GM12865 (cell line): Measurements from ENCODE around the gene FLNC.

Experiments used
- DNase-seq: peaks from one replicate; pipeline ENCODE4 v3.0.0; 2010; ENCODE audit warnings: low read depth
- H3K4me3 ChIP-seq: 2 replicates; pipeline ENCODE4 v1.5.1; 2011; ENCODE audit warnings: mild to moderate bottlenecking, low read depth, low read length, control low read depth
- TF ChIP-seq, protein P1 (sequence below): IDR thresholded peaks from 2 replicates; pipeline ENCODE4 v1.5.1; 2011; ENCODE audit warnings: low read length, control low read depth, low read depth, inconsistent platforms; ENCODE audit not compliant: insufficient read depth; ENCODE audit errors: missing control alignments

Gene FLNC

DNA sequence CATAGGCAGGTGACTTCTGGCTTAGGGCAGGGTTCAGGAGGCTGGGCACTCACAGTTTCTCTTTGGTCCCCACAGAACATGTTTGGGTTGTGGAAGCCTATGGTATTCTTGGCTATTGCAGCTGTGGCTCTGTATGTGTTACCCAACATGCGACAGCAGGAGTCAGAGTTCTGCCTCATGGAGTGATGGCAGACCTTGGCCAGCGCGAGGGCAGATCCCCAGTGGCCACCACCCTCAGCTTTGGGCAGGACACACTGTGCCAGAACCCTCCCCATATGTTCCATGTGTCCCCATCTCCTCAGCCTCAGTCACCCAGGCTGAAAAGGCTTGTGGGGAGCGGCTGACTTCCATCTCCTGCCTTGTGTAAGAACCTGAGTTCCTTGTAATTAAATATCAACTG, 8.5 kb upstream of the FLNC start:
- TF ChIP-seq, protein P1, sequence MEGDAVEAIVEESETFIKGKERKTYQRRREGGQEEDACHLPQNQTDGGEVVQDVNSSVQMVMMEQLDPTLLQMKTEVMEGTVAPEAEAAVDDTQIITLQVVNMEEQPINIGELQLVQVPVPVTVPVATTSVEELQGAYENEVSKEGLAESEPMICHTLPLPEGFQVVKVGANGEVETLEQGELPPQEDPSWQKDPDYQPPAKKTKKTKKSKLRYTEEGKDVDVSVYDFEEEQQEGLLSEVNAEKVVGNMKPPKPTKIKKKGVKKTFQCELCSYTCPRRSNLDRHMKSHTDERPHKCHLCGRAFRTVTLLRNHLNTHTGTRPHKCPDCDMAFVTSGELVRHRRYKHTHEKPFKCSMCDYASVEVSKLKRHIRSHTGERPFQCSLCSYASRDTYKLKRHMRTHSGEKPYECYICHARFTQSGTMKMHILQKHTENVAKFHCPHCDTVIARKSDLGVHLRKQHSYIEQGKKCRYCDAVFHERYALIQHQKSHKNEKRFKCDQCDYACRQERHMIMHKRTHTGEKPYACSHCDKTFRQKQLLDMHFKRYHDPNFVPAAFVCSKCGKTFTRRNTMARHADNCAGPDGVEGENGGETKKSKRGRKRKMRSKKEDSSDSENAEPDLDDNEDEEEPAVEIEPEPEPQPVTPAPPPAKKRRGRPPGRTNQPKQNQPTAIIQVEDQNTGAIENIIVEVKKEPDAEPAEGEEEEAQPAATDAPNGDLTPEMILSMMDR = no peak
- no peak overlapping the region for H3K4me3 ChIP-seq
- DNase-seq = no peak

DNA sequence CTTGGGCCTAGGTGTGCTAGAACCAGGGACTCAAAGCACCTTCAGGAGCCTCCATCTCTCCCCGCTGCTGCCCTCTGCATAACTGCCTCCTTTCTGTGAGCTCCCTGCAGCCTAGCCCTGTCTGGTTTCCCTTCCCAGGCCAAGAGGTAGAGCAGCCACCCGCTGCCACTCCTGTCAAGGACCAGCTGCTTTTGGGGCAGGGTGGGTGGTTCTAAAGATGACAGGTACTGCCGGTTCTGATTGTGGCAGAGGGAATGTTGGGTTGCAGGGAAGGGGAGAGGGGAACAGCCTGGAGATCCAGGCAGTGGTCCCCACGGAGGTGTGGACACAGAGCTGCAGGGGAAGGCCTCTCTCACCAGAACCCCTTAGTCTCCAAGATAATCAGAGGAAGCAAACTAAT, 3.7 kb upstream of the FLNC start:
- DNase-seq = no peak
- no peak overlapping the region for H3K4me3 ChIP-seq
- TF ChIP-seq, protein P1 = no peak

DNA sequence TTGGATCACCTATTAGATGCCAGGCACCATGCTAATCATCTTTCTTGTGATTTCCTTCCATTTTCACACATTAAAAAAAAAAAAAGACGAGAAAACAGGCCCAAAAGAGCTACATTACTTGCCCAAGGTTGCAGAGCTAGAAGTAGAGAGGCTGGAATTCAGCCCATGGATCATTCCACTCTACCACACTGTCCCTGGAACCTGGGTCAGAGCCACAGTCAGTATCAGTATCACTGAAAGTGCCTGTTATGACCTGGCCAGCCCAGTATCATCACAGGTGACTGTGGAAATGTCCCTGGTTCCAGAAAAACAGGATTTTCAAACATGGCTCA, 3.3 kb upstream of the FLNC start:
- TF ChIP-seq, protein P1 = no peak
- H3K4me3 ChIP-seq = no peak overlapping the region

DNA sequence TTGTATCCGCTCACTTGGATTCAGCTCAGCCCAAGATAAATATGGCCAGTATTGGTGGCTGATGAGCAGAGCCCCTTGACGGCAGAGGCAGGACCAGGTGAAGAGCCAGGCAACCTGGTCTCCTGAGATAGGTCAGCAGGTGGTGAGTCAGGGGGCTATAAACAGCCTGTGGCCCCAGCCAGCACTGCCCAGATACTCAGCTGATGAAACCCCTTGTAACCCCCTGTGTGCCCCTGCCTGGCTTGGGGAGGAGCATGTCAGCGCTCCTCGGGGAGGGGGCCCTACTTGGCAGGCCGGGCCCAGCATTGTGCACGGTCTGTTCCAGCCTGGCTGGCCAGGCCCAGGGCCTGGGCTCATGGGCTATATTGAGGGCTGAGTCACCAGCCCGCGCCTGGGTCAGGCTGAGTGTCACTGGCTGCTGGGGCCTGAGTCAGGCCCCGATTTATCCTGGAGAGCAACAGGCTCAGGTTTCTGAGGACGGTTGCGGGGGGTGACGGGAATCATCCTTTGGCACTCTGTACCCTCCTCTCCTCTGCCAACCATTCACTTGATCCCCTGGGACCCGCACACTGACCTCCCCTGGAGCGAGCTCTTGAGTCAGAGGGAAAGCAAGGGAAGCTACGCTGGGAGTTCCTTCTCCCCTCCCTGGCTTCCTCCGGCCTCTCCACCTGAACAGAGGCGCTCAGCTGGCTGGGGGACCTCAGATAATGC, 2.8 kb upstream of the FLNC start:
- DNase-seq = no peak
- TF ChIP-seq, protein P1 = no peak
- H3K4me3 ChIP-seq = no peak overlapping the region

More for the DNA sequence above, 3.3 kb upstream of the FLNC start:
- no peak for DNase-seq

DNA sequence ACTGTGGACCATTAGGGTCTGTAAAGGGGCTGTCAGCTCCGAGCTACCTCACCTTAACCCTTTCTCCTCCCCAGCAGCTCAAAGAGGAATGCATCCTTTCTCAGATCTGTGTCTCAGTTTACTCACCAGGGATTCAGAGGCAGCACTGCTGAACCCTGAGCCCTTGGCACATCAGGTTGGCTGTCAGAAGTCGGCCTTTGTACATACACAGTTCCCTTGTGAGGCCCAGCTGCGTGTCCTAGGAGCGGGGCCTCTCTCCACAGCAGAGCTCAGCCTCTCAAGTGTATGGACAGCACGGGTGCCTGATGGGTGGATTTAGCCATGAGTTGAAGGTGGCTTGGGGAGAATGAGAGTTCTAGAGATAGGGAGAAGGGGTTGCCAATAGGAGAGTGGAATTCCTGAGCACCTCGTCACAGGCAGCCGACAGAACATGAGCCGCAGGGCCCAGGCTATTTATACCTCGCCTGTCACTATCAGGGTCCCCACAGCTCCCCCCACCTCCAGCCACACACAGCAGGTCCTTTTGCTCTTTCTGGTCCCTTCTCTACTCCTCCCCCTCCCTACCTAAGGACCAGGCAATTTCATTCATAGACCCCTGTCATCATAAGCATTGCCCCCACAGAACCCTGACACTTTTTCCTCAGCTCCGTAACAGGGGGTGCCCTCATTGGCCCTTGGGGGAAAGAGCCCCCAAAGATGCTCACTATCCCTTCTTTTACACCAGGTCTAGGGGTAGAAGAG, 2.1 kb upstream of the FLNC start:
- H3K4me3 ChIP-seq = no peak overlapping the region
- TF ChIP-seq, protein P1 = no peak
- no peak for DNase-seq

DNA sequence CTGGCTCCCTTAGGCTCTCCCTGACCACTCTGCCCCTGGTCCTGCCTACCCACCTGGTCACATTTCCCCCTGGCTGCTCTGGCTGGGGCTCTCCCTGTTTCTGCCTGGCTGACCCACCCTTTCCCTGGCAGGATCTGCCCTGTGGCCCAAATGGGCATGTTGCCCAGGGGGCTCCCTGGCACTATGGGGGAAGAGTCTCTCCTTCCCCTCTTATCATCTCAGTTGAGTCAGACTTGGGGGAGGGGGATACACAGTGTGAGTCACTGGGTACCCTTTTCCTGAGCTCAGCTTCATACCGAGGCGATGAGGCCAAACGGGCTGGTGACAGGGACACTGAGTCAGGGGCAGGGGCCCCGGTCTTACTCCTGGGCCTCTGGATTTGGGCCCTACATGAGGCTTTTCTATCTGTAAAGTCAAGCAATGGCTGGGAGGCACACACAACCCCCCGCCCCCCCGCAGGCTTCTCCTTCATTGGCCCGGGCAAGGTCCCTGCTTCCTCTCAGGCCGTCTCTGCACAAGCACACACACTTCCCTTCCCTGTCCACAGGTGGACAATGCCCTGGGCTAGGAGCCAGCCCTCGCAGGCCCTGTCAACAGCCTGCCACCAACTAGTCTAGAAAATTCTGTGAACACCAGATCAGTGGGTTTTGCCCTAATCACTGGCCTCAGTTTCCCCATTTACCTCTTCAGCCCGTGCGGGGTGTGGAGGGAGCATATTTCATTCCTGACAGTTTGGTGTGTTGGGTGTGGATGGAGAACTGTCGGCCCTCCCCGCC, 627 bp upstream of the FLNC start:
- TF ChIP-seq, protein P1 = no peak
- H3K4me3 ChIP-seq = no peak overlapping the region
- DNase-seq = no peak
